RWPE1 (cell line): ENCODE results near the gene MEF2D.

ENCODE experiments used
- CTCF ChIA-PET: fragments of 350-600 bp; sonication (Branson Sonifier 250); formaldehyde crosslinking; extraction: SDS; loops from one replicate; lab custom pipeline; 2021; lab: Yijun Ruan, JAX
- POLR2A ChIA-PET: fragments of 400-600 bp; formaldehyde crosslinking; extraction: SDS; loops from one replicate; lab custom pipeline; 2020; ENCODE audit warnings: antibody characterized with exemption; ENCODE audit not compliant: low non-redundant PET; lab: Yijun Ruan, JAX
- DNase-seq: peaks from one replicate; pipeline ENCODE4 v3.0.0; 2012; ENCODE audit warnings: low spot score
- H3K27ac ChIP-seq: fragments of 450-650 bp; 2 replicates; pipeline ENCODE4 v1.5.1; 2017
- CTCF ChIP-seq: fragments of 450-650 bp; conservative IDR thresholded peaks from 2 replicates; pipeline ENCODE4 v1.5.1; 2017; ENCODE audit warnings: low read depth, mild to moderate bottlenecking

The MEF2D gene

GRCh38 chr1:156510709-156511108, 10.1 kb upstream of the MEF2D start:
- peak overlapping the region; percentile 81 for H3K27ac ChIP-seq
- ChIA-PET POLR2A (no interaction called here), CTCF (no interaction called here)
- no peak for DNase-seq
- no peak for TF ChIP-seq CTCF

GRCh38 chr1:156509424-156510034, 9.0 kb upstream of the MEF2D start:
- TF ChIP-seq CTCF = no peak
- DNase-seq = no peak
- peak overlapping the region; percentile 81 for H3K27ac ChIP-seq
- CTCF ChIA-PET = no interaction called here
- POLR2A ChIA-PET = interaction anchor here (0.6 kb wide), 1 partner anchor 23 kb away, joined by 6 read pairs; no protein-coding TSS in a partner anchor

- peak overlapping the region; percentile 81 for H3K27ac ChIP-seq
- POLR2A ChIA-PET = interaction anchor here (0.6 kb wide), 1 partner anchor 24 kb away, joined by 6 read pairs; no protein-coding TSS in a partner anchor
- DNase-seq = no peak
- no peak for TF ChIP-seq CTCF
- CTCF ChIA-PET = interaction anchor here (0.6 kb wide), 1 partner anchor 149 kb away, joined by 3 read pairs; no protein-coding TSS in a partner anchor
Observed at GRCh38 chr1:156508955-156509234, 8.3 kb upstream of the MEF2D start.

- POLR2A ChIA-PET = no interaction called here
- peak overlapping the region; percentile 81 for H3K27ac ChIP-seq
- no peak for TF ChIP-seq CTCF
- CTCF ChIA-PET = interaction anchor here (0.6 kb wide), 1 partner anchor 149 kb away, joined by 3 read pairs; no protein-coding TSS in a partner anchor
- no peak for DNase-seq
Observed at GRCh38 chr1:156508205-156508954, 7.8 kb upstream of the MEF2D start.

GRCh38 chr1:156506450-156506849, 5.9 kb upstream of the MEF2D start:
- no peak for DNase-seq
- H3K27ac ChIP-seq = no peak overlapping the region
- TF ChIP-seq CTCF = no peak
- CTCF ChIA-PET = no interaction called here
- POLR2A ChIA-PET = no interaction called here

- ChIA-PET POLR2A (interaction anchor here (0.6 kb wide), 1 partner anchor 77 kb away, joined by 4 read pairs; no protein-coding TSS in a partner anchor), CTCF (no interaction called here)
Observed at GRCh38 chr1:156505679-156506298, 5.2 kb upstream of the MEF2D start.

More at GRCh38 chr1:156505679-156506298, 5.2 kb upstream of the MEF2D start:
- TF ChIP-seq CTCF = no peak
- peak overlapping the region; percentile 99 for H3K27ac ChIP-seq
- DNase-seq = no peak
